Esophagus (tissue), 2 donors: ENCODE measurements around the gene RANGRF. TPM values are rescaled to one million over a fixed set of nuclear protein-coding genes. Genes with fewer than 3 reads are reported as not detected.
"Not testable (repeated sequence)": the region's sequence is repeated elsewhere in the genome, so short reads cannot be mapped to it uniquely, and the experiment has no call there.

Experiments used
- H3K27ac ChIP-seq, 2 donors: one replicate each; pipeline ENCODE4 v1.5.1; 2013; ENCODE audit warnings: low read depth in 2 of 2, mild to moderate bottlenecking in 2 of 2, inconsistent platforms in 1 of 2, low read length in 1 of 2, moderate library complexity in 1 of 2
- H3K27me3 ChIP-seq, 2 donors: one replicate each; pipeline ENCODE4 v1.6.1; 2013; ENCODE audit warnings: low read length in 2 of 2, control low read depth in 1 of 2, mild to moderate bottlenecking in 1 of 2; ENCODE audit not compliant: insufficient read depth in 2 of 2, control insufficient read depth in 1 of 2
- H3K36me3 ChIP-seq, 2 donors: one replicate each; pipeline ENCODE4 v1.6.1; 2013; ENCODE audit warnings: low read length in 1 of 2; ENCODE audit not compliant: control insufficient read depth in 2 of 2, insufficient read depth in 2 of 2
- H3K4me1 ChIP-seq, 2 donors: one replicate each; pipeline ENCODE4 v1.6.1; 2013; ENCODE audit warnings: low read length in 1 of 2; ENCODE audit not compliant: control insufficient read depth in 2 of 2, insufficient read depth in 2 of 2
- H3K4me3 ChIP-seq, 2 donors: one replicate each; pipeline ENCODE4 v1.5.1; 2013; ENCODE audit warnings: low read length in 2 of 2, mild to moderate bottlenecking in 2 of 2, low read depth in 1 of 2, moderate library complexity in 1 of 2
- H3K9me3 ChIP-seq, 2 donors: one replicate each; pipeline ENCODE4 v1.6.1; 2013; ENCODE audit warnings: mild to moderate bottlenecking in 2 of 2, low read depth in 1 of 2, low read length in 1 of 2, moderate library complexity in 1 of 2; ENCODE audit not compliant: control insufficient read depth in 2 of 2, insufficient read depth in 1 of 2
- WGBS, 2 donors: extraction: QIAGEN DNeasy Blood & Tissue Kit; methylation state at CpG; one replicate each; pipeline ENCODE4 v1.1.7; 2013; 5-methylcytosine and 5-hydroxymethylcytosine counted together
- polyA plus RNA-seq, 2 donors: library from polyadenylated mRNA; stranded (reverse); fragments of 200-250 nt; gene quantifications; one replicate each; pipeline ENCODE4 v1.2.3, GENCODE V29; 2013
- donor health status: healthy with polysubstance abuse.
- donor health status: Bipolar disorder and iron deficiency.

RANGRF gene
- polyA plus RNA-seq = 10 to 100 TPM in 1 of 2 donors, 1 to 10 TPM in 1; 9.9 to 17.8 TPM

- Histone ChIP-seq H3K27me3 (no peaks in the 10 kb centered on the region), H3K4me1 (peaks cover 0 to 13% of the 10 kb centered on the region in 2 donors), H3K27ac (peak within 1 kb of the TSS; percentile 87 to 91), H3K36me3 (no peaks in the 10 kb centered on the region), H3K9me3 (no peaks in the 10 kb centered on the region), H3K4me3 (peak within 1 kb of the TSS; percentile 66 to 71)
- 1% methylated on average over 53 of the region's 53 CpGs for WGBS, 2 donors
Measured at GRCh38 chr17:8288336-8289102, at the start of gene RANGRF. RANGRF (plus strand) TSS chr17:8288670; CDS start chr17:8288789, 119 bp downstream.

- Histone ChIP-seq H3K4me1 (no peaks in the 10 kb centered on the region), H3K27ac (no peak overlapping the region), H3K9me3 (no peaks in the 10 kb centered on the region), H3K27me3 (no peaks in the 10 kb centered on the region), H3K36me3 (peaks cover 0 to 2% of the 10 kb centered on the region in 2 donors), H3K4me3 (no peak overlapping the region)
- 85 to 87% methylated on average over 5 of the region's 5 CpGs for WGBS, 2 donors
Measured at GRCh38 chr17:8243827-8244226, 44.6 kb upstream of the RANGRF start.

- WGBS, 2 donors = 96 to 97% methylated on average over 8 of the region's 8 CpGs
- no peaks in the 10 kb centered on the region for H3K9me3 ChIP-seq
Measured at GRCh38 chr17:8244768-8245167, 43.7 kb upstream of the RANGRF start.

GRCh38 chr17:8248751-8249607 is 39.5 kb upstream of the RANGRF start, which contains the start of gene PFAS:
PFAS (plus strand) TSS chr17:8249289; CDS start chr17:8253938, 4,649 bp downstream.
- H3K27me3 ChIP-seq = no peaks in the 10 kb centered on the region
- H3K36me3 ChIP-seq = no peaks in the 10 kb centered on the region
- peak within 1 kb of the TSS; percentile 73 to 94 for H3K4me3 ChIP-seq
- no peaks in the 10 kb centered on the region for H3K4me1 ChIP-seq
- H3K9me3 ChIP-seq = no peaks in the 10 kb centered on the region
- H3K27ac ChIP-seq = peak within 1 kb of the TSS; percentile 95 to 100
- 0% methylated on average over 58 of the region's 58 CpGs for WGBS, 2 donors

More at GRCh38 chr17:8244768-8245167, 43.7 kb upstream of the RANGRF start:
- no peak overlapping the region for H3K4me3 ChIP-seq
- peaks cover 0 to 1% of the 10 kb centered on the region in 2 donors for H3K36me3 ChIP-seq
- no peaks in the 10 kb centered on the region for H3K27me3 ChIP-seq
- H3K4me1 ChIP-seq = no peaks in the 10 kb centered on the region
- H3K27ac ChIP-seq = no peak overlapping the region

GRCh38 chr17:8249621-8250500 is 38.6 kb upstream of the RANGRF start:
- H3K27ac ChIP-seq = peak overlapping the region; percentile 69 to 100
- WGBS, 2 donors = 14 to 16% methylated on average over 10 of the region's 10 CpGs

GRCh38 chr17:8251411-8251810 is 37.1 kb upstream of the RANGRF start:
- 85 to 88% methylated on average over 2 of the region's 2 CpGs for WGBS, 2 donors
- H3K36me3 ChIP-seq = peaks cover 0 to 10% of the 10 kb centered on the region in 2 donors

More at GRCh38 chr17:8249621-8250500, 38.6 kb upstream of the RANGRF start:
- Histone ChIP-seq H3K9me3 (no peaks in the 10 kb centered on the region), H3K36me3 (peaks cover 0 to under 1% of the 10 kb centered on the region in 2 donors), H3K4me3 (peak overlapping the region; percentile 73 to 94), H3K4me1 (no peaks in the 10 kb centered on the region), H3K27me3 (no peaks in the 10 kb centered on the region)

GRCh38 chr17:8253801-8254200 is 34.7 kb upstream of the RANGRF start:
- Histone ChIP-seq H3K36me3 (peaks cover 7 to 21% of the 10 kb centered on the region in 2 donors), H3K27me3 (no peaks in the 10 kb centered on the region), H3K27ac (no peak overlapping the region), H3K9me3 (no peaks in the 10 kb centered on the region), H3K4me1 (no peaks in the 10 kb centered on the region), H3K4me3 (no peak overlapping the region)
- 54 to 63% methylated on average over 8 of the region's 8 CpGs for WGBS, 2 donors

More at GRCh38 chr17:8251411-8251810, 37.1 kb upstream of the RANGRF start:
- not testable (repeated sequence) for H3K4me3 ChIP-seq, H3K27me3 ChIP-seq, H3K27ac ChIP-seq, H3K4me1 ChIP-seq, H3K9me3 ChIP-seq

GRCh38 chr17:8254881-8255280 is 33.6 kb upstream of the RANGRF start:
- Histone ChIP-seq H3K4me3 (no peak overlapping the region), H3K27me3 (no peaks in the 10 kb centered on the region), H3K9me3 (no peaks in the 10 kb centered on the region), H3K4me1 (no peaks in the 10 kb centered on the region), H3K27ac (no peak overlapping the region), H3K36me3 (peaks cover 7 to 24% of the 10 kb centered on the region in 2 donors)
- 96 to 99% methylated on average over 11 of the region's 11 CpGs for WGBS, 2 donors

GRCh38 chr17:8255499-8255898 is 33.0 kb upstream of the RANGRF start:
- peaks cover 7 to 24% of the 10 kb centered on the region in 2 donors for H3K36me3 ChIP-seq
- H3K9me3 ChIP-seq = no peaks in the 10 kb centered on the region
- no peaks in the 10 kb centered on the region for H3K27me3 ChIP-seq
- WGBS, 2 donors = 97% methylated on average over 9 of the region's 9 CpGs
- no peak overlapping the region for H3K27ac ChIP-seq
- H3K4me1 ChIP-seq = no peaks in the 10 kb centered on the region
- no peak overlapping the region for H3K4me3 ChIP-seq
